Limb (tissue), 2 donors: Measurements from ENCODE around the gene RBMS1.

Experiments used
- DNase-seq, 2 donors: peaks; one replicate each; pipeline ENCODE4 v3.0.0-alpha.2; 2016; ENCODE audit errors: extremely low spot score in 2 of 2

Gene RBMS1

GRCh38 chr2:160305081-160305750, 188.4 kb downstream of the RBMS1 start:
- DNase-seq = no peak

- no peak for DNase-seq
Measured at GRCh38 chr2:160303527-160303926, 190.1 kb downstream of the RBMS1 start.

GRCh38 chr2:160303076-160303475, 190.5 kb downstream of the RBMS1 start:
- no peak for DNase-seq

GRCh38 chr2:160301420-160301819, 192.2 kb downstream of the RBMS1 start:
- DNase-seq = no peak

- no peak for DNase-seq
Measured at GRCh38 chr2:160300203-160300602, 193.4 kb downstream of the RBMS1 start.

GRCh38 chr2:160299540-160299939, 194.1 kb downstream of the RBMS1 start:
- DNase-seq = no peak

GRCh38 chr2:160298960-160299359, 194.6 kb downstream of the RBMS1 start:
- DNase-seq = no peak

GRCh38 chr2:160295519-160296207, 197.9 kb downstream of the RBMS1 start:
- no peak for DNase-seq

- no peak for DNase-seq
Measured at GRCh38 chr2:160294889-160295288, 198.7 kb downstream of the RBMS1 start.

- no peak for DNase-seq
Measured at GRCh38 chr2:160294339-160294803, 199.2 kb downstream of the RBMS1 start.

GRCh38 chr2:160293391-160294091, 200.1 kb downstream of the RBMS1 start:
- DNase-seq = no peak

- no peak for DNase-seq
Measured at GRCh38 chr2:160292225-160292624, 201.4 kb downstream of the RBMS1 start.

- DNase-seq = no peak
Measured at GRCh38 chr2:160291382-160291781, 202.2 kb downstream of the RBMS1 start.

- no peak for DNase-seq
Measured at GRCh38 chr2:160290598-160290997, 203.0 kb downstream of the RBMS1 start.

GRCh38 chr2:160289831-160290230, 203.8 kb downstream of the RBMS1 start:
- no peak for DNase-seq

- DNase-seq = no peak
Measured at GRCh38 chr2:160289126-160289525, 204.5 kb downstream of the RBMS1 start.

GRCh38 chr2:160288324-160288723, 205.3 kb downstream of the RBMS1 start:
- no peak for DNase-seq

GRCh38 chr2:160287476-160287875, 206.1 kb downstream of the RBMS1 start:
- DNase-seq = no peak

- no peak for DNase-seq
Measured at GRCh38 chr2:160286551-160286950, 207.1 kb downstream of the RBMS1 start.

- DNase-seq = no peak
Measured at GRCh38 chr2:160283675-160284074, 209.9 kb downstream of the RBMS1 start.

GRCh38 chr2:160282063-160282580, 211.5 kb downstream of the RBMS1 start:
- DNase-seq = no peak

- DNase-seq = no peak
Measured at GRCh38 chr2:160281213-160281612, 212.4 kb downstream of the RBMS1 start.
